HG02759 (cell line): ENCODE data around the gene TEKT2.

Experiments
- ATAC-seq: cut with Tn5 transposase; IDR thresholded peaks from one replicate; pipeline ENCODE4 v1.9.1; 2021; ENCODE audit warnings: mild to moderate bottlenecking, moderate library complexity; ENCODE audit not compliant: unreplicated experiment

TEKT2 gene, protein sequence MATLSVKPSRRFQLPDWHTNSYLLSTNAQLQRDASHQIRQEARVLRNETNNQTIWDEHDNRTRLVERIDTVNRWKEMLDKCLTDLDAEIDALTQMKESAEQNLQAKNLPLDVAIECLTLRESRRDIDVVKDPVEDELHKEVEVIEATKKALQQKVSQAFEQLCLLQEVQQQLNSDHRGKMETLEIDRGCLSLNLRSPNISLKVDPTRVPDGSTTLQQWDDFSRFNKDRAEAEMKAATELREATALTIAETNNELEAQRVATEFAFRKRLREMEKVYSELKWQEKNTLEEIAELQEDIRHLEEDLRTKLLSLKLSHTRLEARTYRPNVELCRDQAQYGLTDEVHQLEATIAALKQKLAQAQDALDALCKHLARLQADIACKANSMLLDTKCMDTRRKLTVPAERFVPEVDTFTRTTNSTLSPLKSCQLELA

DNA sequence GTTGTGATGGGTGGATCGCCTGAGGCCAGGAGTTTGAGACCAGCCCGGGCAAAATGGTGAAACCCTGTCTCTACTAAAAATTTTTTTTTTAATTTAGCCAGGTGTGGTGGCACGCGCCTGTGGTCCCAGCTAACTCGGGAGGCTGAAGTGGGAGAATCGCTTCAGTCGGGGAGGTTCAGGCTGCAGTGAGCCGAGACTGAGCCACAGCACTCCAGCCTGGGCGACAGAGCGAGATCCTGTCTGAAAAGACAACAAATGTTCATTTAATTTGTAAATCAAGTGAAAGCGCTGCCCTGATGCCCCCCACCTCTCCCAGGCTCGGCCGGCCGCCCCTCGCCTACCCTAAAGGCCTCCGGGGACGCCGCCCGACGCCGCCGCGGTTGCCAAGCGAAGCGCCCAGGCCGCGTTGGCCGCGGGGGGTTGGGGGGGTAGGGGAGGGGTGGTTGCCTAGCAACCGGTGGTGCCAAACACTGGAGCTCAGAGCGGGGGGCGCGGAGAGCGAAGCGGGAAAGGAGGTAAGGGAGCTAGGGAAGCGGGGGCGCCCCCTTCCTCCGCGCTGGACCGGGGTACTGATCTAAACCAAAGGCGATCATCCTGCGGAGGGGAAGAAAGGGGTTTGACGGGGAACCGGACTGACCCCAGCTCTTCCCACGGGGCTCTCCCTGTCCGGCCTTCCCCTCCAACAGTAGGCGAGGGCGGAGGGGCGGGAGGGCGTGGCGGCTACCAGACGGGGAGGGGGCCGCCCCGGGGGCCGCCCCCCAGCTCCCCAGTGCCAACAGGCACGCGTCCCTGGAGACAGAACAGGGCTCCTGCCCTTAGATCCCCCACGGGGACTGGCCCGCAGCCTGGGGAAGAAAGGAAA lies at the start of gene TEKT2:
Gene TEKT2 (plus strand): TSS at position 460 of the 862 bp plus-strand sequence. CDS start 828 bp downstream, outside the sequence.
- no peak for ATAC-seq

DNA sequence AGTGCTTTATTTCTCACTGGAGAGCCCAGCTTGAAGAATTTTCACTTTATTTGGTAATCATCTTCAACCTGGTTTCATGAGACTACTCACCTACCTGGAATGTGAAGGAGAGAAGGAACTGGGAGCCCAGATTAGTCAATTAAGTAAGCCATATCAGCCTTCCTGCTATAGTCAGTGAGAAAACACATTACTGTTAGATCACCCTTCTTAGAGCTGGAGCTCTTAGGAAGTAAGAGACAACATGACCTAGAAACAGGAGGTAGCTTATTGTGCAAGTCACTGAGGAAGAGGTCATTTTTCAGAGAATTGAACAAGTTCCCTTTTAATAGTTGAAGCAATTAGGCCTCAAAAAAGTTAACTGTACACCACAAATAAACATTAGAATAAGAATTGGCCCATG lies 49.2 kb upstream of the TEKT2 start:
- ATAC-seq: no peak

DNA sequence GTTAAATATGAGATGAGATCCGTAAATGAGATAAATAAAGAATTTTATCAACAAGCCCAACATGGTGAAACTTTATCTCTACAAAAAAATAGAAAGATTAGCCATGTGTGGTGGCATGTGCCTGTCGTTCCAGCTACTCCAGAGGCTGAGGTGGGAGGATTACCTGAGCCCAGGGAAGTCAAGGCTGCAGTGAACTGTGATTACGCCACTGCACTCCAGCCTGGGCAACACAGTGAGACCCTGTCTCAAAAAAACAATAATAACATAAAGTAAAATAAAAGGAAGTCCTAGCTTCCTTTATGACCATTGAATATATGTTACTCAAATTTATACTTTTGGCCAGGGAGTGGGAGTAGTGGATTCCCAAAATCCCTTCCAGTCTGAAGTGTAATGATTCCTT lies 48.7 kb upstream of the TEKT2 start:
- ATAC-seq: no peak

DNA sequence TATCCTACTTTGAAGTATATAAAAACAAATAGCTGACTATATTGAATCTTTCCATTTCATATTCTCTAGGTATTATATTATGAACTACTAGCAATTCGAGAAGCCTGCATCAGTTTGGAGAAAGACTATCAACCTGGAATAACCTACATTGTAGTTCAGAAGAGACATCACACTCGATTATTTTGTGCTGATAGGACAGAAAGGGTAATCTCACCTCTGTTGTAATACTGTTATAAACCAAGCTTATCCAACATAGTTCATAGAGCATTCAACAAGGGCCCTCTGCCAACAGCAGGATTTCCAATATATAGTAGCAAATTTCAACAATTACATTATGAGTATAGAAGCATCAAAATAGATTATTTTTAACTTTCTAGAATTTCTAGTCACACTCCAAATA lies 43.7 kb upstream of the TEKT2 start:
- ATAC-seq: no peak

DNA sequence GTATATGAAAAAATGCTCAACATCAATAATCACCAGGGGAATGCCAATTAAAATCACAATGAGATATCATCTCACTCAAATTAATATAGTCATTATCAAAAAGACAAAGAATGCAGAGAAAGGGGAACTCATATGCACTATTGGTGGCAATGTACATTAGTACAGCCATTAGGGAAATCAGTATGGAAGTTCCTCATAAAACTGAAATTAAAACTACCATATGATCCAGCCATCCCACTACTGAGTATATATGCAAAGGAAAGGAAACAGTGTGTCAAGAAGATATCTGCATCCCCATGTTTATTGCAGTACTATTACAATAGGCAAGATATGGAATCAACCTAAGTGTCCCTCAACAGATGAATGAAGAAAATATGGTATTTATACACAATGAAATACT lies 32.1 kb upstream of the TEKT2 start:
- no peak for ATAC-seq

DNA sequence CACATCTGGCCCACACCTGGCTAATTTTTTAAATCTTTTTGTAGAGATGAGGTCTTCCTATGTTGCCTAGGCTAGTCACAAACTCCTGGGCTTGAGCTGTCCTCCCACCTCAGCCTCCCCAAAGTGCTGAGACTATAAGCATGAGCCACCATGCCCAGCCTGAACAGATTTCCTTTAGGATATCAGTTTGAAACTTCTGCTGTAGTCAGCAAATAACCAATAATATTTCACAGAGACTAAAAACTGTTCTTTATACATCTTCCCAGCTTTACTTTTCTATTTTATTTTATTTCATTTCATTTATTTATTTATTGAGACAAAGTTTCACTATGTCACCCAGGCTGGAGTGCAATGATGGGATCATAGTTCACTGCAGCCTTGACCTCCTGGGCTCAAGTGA lies 29.9 kb upstream of the TEKT2 start:
- no peak for ATAC-seq

DNA sequence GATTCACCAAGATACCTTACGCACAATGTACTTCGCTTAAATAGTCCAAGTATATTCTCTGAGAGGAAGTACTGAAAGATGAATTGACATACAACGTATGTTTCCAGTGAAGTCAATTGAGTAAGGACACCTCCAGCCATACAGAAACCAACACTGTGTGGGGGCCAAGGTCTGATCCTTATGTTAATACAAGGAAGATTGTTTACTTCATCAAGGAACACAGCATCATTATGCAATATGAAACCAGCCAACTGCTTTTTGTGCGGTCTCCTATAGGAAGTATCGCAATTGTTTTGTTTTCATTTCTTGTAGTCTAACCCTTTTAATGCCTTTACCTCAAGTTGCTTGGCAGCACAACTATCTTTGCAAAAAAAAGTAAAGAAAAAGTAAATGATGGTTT lies 28.2 kb upstream of the TEKT2 start:
- ATAC-seq: no peak

DNA sequence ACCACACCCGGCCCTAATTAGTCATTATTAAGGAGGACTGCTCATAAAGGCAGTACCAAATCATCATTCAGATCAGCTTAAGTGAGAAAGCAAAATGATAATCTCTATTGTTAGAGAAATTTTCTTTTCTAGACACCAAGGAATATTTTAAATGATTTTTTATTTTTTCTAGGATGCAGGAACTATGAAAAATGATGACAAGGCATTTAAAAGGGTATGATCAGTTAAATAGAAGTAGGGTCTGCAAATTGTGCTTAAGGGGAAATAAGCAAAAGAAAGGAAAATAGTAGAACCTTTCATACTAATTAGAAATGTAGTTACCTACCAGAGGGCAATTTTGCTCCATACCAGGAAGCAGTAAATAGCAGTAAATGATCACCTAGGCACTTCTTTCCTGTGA lies 21.6 kb upstream of the TEKT2 start:
- ATAC-seq: no peak

DNA sequence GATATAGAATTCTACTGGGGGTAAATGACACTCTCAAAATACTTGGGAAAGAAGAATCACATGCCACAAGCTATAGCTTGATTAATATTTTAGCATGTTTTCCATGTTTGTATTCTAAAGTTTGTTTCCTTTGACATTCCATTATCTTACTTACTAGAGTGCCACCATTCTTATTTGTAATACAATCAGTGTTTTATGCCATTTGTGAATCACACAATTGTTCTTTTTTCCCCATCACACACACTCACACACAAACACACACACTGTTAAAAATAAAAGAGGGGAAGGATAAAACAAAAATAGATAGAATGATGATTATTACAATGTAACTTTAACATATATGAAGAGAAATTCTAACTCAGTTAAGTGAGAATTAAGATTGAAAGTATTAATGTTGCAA lies 16.0 kb upstream of the TEKT2 start:
- no peak for ATAC-seq

DNA sequence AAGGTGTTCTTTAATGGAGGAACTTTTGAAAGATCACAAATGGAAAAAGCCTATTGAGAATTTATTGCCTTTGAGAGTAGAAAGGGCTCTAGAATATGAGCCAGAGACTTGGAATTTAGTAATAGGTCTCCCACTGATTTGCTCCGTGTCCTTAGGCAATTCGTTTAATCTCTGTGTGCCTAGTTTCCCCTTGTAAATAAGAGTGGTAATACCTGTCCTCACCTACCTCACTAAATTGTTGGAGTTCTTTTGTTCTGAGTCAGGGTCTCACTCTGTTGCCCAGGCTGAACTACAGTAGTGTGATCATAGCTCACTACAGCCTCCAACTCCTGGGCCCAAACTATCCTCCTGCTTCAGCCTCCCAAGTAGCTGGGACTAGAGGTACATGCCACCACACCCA lies 15.0 kb upstream of the TEKT2 start:
- no peak for ATAC-seq

DNA sequence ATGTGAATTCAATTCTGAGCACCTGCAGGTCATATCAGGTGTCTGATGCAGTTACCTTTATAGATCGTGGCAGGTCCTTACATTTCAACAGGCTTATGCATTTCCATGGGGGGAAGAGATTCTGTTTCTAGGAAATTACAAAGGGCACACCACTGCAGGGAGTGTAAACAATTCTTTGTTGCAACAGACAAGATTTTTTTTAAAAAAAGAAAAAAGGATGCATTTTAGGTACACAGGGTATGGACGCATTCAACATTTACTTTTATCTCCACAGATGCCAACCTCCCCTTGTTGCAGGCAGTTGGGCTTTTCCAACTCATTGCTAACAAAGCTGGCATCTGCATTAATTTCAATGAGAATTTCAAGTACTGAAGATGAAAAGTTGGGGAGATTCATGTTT lies 13.5 kb upstream of the TEKT2 start:
- ATAC-seq: no peak

DNA sequence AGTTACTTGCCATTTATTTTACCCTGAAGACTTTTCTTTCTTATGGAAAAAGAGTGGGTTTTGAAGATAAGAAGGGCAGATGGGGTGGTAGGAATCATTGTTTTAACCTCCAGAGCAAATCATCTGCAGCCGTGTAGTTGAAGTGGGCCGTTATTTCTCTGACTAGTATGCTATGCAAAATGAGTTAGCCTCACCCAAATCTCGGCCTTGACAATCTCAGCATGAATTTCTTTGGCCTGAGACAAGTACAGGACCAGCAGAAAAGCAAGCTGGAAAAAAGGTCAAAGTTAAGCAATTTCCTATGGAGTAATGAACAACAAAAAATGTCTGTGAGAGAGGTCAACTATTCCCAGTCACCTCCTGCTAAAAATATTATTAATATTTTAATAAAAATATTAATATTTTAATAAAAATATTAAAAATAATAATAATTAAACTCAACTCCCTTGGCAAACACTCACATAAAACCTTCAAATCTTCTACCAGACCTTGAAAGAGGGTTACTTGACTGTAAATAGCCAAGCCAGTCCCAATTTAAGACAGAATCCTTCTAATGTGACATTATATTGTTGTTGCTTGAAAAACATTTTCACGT lies 6.8 kb upstream of the TEKT2 start:
- no peak for ATAC-seq

DNA sequence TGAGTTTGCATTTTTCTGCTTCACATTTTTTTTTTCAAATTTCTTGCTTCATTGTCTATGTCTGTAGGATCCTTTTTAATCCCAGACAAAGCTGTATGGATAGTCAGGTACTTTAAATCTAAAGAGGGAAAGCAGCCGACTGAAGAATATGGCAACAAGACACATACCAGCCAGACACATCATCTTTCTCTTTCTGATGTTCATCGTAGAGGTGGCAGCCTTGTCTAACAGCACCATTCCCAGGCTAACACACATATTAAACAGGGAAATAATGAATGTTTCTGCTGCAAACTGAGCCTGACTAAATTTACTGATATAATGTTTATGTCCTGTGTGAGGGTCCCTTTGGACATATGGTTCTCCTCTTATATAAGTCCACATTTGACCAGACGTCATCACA lies 3.7 kb upstream of the TEKT2 start:
- no peak for ATAC-seq

DNA sequence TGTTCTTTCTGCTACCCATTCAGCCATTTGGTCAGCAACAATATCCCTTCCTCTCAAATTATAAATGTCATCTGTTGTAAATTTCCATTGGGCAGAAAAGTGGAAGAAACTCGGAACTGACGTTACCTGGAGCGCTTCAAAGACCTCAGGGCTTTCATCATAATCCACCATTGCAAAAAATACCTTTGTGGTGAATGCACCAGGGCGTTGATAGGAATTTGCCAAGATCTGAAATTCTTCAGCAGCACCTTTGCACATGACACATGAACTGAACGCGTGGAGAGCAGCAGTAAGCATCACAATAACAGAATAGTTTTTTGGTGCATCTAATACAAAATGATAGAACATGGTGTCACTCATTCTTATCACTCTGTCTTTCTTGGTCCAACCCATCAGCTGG lies 3.1 kb upstream of the TEKT2 start:
- ATAC-seq: no peak

DNA sequence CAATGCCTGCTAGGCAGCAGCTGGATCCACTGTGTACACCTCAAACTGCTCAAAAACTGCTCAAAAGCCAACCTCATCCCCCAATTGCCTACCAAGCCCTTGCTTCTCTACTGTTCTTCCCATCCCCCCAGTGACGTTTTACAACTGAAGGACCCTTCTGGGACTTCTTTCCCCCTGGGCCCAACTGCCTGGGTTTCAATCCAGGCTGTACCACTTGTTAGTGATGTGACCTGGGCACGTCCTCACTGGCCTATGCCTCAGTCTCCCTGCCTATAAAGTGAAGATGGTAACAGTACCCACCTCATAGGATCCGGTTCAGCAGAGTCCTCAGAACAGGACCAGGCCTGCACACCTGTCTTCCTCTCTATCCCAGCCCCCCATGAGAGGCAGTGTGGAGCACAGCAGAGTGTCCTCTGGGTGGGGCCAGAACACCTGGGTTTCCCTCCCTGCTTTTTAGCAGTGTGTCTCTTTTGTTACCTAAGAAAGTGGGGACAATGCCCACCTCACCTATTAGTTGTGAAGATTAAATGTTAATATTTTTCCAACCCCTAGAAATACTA lies 1.9 kb upstream of the TEKT2 start:
- ATAC-seq: no peak

DNA sequence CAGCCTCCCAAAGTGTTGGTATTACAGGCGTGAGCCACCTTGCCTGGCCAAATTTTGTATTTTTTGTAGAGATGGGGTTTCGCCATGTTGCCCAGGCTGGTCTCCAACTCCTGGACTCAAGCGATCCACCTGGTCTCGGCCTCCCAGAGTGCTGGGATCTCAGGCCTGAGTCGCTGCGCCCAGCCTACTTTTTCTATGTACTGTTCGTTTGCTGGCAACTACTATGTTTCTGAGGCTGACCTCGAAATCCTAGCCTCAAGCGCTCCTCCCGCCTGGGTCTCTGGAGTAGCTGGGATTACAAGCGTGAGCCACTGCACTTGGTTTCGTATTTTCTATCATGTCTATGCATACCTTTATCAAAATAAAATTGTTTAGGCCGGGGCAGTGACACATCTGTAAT lies 675 bp upstream of the TEKT2 start:
- no peak for ATAC-seq

DNA sequence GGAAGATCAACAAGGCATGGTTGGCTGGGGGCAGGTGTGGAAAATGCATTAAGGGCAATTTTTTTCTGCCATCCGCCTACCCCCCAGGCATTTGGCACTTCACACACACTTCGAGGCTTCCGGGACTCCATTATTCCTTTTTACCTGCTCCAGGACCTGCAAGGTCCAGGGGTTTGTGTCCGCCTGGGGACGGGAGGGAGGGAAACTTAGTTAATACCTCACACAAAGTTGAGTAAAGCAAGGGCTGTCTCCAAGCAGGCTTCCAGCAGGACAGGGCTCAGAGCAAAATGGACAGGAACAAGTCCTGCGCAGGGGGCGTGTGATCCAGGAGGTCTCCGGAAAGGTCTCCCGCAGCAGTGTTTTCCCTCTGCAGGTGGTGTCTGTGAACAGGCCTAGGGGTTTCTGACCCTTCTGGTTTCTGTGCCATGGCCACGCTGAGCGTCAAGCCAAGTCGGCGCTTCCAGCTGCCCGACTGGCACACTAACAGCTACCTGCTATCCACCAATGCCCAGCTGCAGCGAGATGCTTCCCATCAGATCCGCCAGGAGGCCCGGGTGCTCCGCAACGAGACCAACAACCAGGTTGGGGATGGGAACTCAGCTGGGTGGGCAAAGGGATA lies 712 bp downstream of the TEKT2 start:
- no peak for ATAC-seq

DNA sequence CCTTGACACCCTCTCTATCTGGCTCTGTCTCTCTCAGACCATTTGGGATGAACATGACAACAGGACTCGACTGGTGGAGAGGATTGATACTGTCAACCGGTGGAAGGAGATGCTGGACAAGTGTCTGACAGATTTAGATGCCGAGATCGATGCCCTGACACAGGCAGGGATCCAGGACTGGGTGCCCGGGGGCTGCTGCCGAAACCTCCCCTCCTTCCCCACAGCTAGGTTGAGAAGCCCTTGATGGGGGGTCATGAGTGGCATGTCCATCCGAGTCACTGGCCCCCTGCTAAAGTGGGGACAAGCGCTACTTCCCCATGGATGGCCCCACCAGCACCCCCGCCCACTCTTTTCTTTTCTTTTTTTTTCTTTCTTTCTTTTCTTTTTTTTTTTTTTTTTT lies 1.2 kb downstream of the TEKT2 start:
- ATAC-seq: no peak

DNA sequence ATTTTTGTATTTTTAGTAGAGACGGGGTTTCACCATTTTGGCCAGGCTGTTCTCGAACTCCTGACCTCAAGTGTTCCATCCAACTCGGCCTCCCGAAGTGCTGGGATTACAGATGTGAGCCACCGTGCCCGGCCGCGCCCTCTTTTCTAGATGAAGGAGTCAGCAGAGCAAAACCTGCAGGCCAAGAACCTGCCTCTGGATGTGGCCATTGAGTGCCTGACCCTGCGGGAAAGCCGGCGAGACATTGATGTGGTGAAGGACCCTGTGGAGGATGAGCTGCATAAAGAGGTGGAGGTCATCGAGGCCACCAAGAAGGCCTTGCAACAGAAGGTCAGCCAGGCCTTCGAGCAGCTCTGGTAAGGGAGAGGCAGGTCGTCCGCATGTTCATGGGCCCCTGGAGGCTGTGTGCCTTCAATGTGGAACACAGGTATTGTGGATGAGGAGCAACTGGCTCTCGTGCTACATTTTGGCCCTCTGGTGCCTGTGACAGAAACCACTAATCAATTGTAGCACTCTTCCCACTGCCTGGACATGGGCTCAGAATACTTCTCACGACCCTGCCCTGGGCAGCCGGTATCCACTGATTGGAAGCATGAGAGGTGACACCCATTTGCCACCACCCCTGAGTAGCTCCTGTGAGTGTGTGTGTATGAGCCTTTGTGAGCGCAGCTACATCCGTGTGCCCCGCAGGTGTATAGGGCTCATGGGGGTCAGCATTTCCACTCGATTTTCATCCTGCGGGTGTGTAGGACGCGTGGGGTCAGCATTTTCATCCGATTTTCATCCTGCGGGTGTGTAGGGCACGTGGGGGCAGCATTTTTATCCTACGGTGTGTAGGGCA lies 2.0 kb downstream of the TEKT2 start:
- no peak for ATAC-seq
